ELF-1 (cell line): ENCODE results near the gene B4GALT6.
"Not testable (repeated sequence)": the region's sequence is repeated elsewhere in the genome, so short reads cannot be mapped to it uniquely, and the experiment has no call there.

Experiments used
- DNase-seq: peaks from one replicate; pipeline ENCODE4 v3.0.0-alpha.2; 2016; ENCODE audit warnings: low read depth, low spot score

Gene B4GALT6

GRCh38 chr18:31684279-31685096 lies at the start of gene B4GALT6:
TSS of gene B4GALT6 (minus strand) at chr18:31684581. CDS start at chr18:31684426, 155 bp downstream.
- DNase-seq: peak; percentile 75

GRCh38 chr18:31731628-31732027 lies 47.2 kb upstream of the B4GALT6 start:
- DNase-seq: peak; percentile 69

GRCh38 chr18:31729196-31729595 lies 44.8 kb upstream of the B4GALT6 start:
- not testable (repeated sequence) for DNase-seq

- no peak for DNase-seq
These were observed 39.8 kb upstream of the B4GALT6 start for GRCh38 chr18:31723990-31724711.

- no peak for DNase-seq
These were observed 39.2 kb upstream of the B4GALT6 start for GRCh38 chr18:31723639-31723989.

- DNase-seq: peak; percentile 90
These were observed 38.1 kb upstream of the B4GALT6 start for GRCh38 chr18:31722369-31722957.

GRCh38 chr18:31721601-31722000 lies 37.2 kb upstream of the B4GALT6 start:
- peak; percentile 46 for DNase-seq

- no peak for DNase-seq
These were observed 36.5 kb upstream of the B4GALT6 start for GRCh38 chr18:31720867-31721266.

- peak; percentile 69 for DNase-seq
These were observed 35.1 kb upstream of the B4GALT6 start for GRCh38 chr18:31719363-31720006.

GRCh38 chr18:31718386-31718785 lies 34.0 kb upstream of the B4GALT6 start:
- DNase-seq: no peak

- DNase-seq: no peak
These were observed 32.0 kb upstream of the B4GALT6 start for GRCh38 chr18:31716362-31716761.

GRCh38 chr18:31711365-31712172 lies 27.2 kb upstream of the B4GALT6 start:
- DNase-seq: no peak

- DNase-seq: no peak
These were observed 26.4 kb upstream of the B4GALT6 start for GRCh38 chr18:31710826-31711225.

- DNase-seq: no peak
These were observed 23.4 kb upstream of the B4GALT6 start for GRCh38 chr18:31707815-31708214.

GRCh38 chr18:31702449-31702848 lies 18.1 kb upstream of the B4GALT6 start:
- DNase-seq: no peak

GRCh38 chr18:31701744-31702143 lies 17.4 kb upstream of the B4GALT6 start:
- DNase-seq: no peak

GRCh38 chr18:31700990-31701389 lies 16.6 kb upstream of the B4GALT6 start:
- DNase-seq: no peak

- DNase-seq: no peak
These were observed 13.2 kb upstream of the B4GALT6 start for GRCh38 chr18:31697351-31698298.

- no peak for DNase-seq
These were observed 11.6 kb upstream of the B4GALT6 start for GRCh38 chr18:31695989-31696388.

- DNase-seq: no peak
These were observed 9.9 kb upstream of the B4GALT6 start for GRCh38 chr18:31694297-31694696.
